GM23338 (cell line): ENCODE results near the gene THADA.

ENCODE experiments used
- CREB1 ChIP-seq: fragments of 250-450 bp; sonication (Bioruptor Pico); IDR thresholded peaks from 2 replicates; pipeline ENCODE4 v1.5.0; 2020; ENCODE audit warnings: low read depth, mild to moderate bottlenecking, moderate library complexity
- EZH2 ChIP-seq: fragments of 200-600 bp; sonication (generic); IDR thresholded peaks from one replicate; pipeline ENCODE4 v1.8.0; 2017; ENCODE audit warnings: antibody characterized with exemption, mild to moderate bottlenecking, low read depth; ENCODE audit not compliant: unreplicated experiment
- EZH2phosphoT487 ChIP-seq: fragments of 200-600 bp; sonication (generic); IDR thresholded peaks from one replicate; pipeline ENCODE4 v1.8.1; 2018; ENCODE audit warnings: antibody characterized with exemption; ENCODE audit not compliant: unreplicated experiment
- TF ChIP-seq, protein P1 (sequence below), 2 experiments: fragments of 200-600 bp in 1 of 2; sonication (generic) in 1 of 2; conservative IDR thresholded peaks; 2 replicates each; pipeline versions ENCODE4 v1.5.1 to v1.6.1; 2016 to 2017; ENCODE audit warnings: antibody characterized with exemption in 2 of 2, low read depth in 2 of 2, mild to moderate bottlenecking in 2 of 2, moderate library complexity in 1 of 2
- TF ChIP-seq, protein P2 (sequence below): IDR thresholded peaks from one replicate; pipeline ENCODE4 v1.6.1; 2018; ENCODE audit warnings: antibody characterized with exemption; ENCODE audit not compliant: unreplicated experiment
- TF ChIP-seq, protein P3 (sequence below): fragments of 250-450 bp; sonication (Bioruptor Pico); IDR thresholded peaks from 2 replicates; pipeline ENCODE4 v1.5.0; 2020; ENCODE audit warnings: mild to moderate bottlenecking, moderate library complexity

DNA sequence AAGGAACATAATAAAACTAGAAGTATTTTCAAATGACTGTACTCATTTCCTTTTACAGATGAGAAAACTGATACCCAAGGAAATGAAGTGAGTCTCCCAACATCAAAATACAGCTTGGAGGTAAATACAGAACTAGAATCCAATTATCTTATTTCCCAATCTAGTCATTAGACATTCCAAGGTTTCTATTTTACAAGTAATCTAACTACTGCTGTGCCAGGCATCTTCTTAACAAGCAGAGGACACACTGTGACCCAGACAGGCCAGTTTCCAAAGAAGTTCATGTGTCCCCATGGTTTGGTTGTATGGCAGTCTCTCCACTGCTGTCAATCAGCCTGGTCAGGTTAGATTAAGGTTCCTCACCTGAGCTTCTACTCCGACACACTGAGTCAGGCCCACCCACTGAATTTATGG, 143.5 kb downstream of the THADA start:
- TF ChIP-seq, protein P1, sequence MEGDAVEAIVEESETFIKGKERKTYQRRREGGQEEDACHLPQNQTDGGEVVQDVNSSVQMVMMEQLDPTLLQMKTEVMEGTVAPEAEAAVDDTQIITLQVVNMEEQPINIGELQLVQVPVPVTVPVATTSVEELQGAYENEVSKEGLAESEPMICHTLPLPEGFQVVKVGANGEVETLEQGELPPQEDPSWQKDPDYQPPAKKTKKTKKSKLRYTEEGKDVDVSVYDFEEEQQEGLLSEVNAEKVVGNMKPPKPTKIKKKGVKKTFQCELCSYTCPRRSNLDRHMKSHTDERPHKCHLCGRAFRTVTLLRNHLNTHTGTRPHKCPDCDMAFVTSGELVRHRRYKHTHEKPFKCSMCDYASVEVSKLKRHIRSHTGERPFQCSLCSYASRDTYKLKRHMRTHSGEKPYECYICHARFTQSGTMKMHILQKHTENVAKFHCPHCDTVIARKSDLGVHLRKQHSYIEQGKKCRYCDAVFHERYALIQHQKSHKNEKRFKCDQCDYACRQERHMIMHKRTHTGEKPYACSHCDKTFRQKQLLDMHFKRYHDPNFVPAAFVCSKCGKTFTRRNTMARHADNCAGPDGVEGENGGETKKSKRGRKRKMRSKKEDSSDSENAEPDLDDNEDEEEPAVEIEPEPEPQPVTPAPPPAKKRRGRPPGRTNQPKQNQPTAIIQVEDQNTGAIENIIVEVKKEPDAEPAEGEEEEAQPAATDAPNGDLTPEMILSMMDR (conservative IDR thresholded peaks at IDR 0.05; ENCODE audit: low read depth in 2 of 2): no peak
- TF ChIP-seq, protein P2, sequence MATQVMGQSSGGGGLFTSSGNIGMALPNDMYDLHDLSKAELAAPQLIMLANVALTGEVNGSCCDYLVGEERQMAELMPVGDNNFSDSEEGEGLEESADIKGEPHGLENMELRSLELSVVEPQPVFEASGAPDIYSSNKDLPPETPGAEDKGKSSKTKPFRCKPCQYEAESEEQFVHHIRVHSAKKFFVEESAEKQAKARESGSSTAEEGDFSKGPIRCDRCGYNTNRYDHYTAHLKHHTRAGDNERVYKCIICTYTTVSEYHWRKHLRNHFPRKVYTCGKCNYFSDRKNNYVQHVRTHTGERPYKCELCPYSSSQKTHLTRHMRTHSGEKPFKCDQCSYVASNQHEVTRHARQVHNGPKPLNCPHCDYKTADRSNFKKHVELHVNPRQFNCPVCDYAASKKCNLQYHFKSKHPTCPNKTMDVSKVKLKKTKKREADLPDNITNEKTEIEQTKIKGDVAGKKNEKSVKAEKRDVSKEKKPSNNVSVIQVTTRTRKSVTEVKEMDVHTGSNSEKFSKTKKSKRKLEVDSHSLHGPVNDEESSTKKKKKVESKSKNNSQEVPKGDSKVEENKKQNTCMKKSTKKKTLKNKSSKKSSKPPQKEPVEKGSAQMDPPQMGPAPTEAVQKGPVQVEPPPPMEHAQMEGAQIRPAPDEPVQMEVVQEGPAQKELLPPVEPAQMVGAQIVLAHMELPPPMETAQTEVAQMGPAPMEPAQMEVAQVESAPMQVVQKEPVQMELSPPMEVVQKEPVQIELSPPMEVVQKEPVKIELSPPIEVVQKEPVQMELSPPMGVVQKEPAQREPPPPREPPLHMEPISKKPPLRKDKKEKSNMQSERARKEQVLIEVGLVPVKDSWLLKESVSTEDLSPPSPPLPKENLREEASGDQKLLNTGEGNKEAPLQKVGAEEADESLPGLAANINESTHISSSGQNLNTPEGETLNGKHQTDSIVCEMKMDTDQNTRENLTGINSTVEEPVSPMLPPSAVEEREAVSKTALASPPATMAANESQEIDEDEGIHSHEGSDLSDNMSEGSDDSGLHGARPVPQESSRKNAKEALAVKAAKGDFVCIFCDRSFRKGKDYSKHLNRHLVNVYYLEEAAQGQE: no peak
- TF ChIP-seq EZH2: no peak
- no peak for TF ChIP-seq EZH2phosphoT487
- no peak for TF ChIP-seq CREB1 (CRISPR knock-in tag)
- TF ChIP-seq, protein P3, sequence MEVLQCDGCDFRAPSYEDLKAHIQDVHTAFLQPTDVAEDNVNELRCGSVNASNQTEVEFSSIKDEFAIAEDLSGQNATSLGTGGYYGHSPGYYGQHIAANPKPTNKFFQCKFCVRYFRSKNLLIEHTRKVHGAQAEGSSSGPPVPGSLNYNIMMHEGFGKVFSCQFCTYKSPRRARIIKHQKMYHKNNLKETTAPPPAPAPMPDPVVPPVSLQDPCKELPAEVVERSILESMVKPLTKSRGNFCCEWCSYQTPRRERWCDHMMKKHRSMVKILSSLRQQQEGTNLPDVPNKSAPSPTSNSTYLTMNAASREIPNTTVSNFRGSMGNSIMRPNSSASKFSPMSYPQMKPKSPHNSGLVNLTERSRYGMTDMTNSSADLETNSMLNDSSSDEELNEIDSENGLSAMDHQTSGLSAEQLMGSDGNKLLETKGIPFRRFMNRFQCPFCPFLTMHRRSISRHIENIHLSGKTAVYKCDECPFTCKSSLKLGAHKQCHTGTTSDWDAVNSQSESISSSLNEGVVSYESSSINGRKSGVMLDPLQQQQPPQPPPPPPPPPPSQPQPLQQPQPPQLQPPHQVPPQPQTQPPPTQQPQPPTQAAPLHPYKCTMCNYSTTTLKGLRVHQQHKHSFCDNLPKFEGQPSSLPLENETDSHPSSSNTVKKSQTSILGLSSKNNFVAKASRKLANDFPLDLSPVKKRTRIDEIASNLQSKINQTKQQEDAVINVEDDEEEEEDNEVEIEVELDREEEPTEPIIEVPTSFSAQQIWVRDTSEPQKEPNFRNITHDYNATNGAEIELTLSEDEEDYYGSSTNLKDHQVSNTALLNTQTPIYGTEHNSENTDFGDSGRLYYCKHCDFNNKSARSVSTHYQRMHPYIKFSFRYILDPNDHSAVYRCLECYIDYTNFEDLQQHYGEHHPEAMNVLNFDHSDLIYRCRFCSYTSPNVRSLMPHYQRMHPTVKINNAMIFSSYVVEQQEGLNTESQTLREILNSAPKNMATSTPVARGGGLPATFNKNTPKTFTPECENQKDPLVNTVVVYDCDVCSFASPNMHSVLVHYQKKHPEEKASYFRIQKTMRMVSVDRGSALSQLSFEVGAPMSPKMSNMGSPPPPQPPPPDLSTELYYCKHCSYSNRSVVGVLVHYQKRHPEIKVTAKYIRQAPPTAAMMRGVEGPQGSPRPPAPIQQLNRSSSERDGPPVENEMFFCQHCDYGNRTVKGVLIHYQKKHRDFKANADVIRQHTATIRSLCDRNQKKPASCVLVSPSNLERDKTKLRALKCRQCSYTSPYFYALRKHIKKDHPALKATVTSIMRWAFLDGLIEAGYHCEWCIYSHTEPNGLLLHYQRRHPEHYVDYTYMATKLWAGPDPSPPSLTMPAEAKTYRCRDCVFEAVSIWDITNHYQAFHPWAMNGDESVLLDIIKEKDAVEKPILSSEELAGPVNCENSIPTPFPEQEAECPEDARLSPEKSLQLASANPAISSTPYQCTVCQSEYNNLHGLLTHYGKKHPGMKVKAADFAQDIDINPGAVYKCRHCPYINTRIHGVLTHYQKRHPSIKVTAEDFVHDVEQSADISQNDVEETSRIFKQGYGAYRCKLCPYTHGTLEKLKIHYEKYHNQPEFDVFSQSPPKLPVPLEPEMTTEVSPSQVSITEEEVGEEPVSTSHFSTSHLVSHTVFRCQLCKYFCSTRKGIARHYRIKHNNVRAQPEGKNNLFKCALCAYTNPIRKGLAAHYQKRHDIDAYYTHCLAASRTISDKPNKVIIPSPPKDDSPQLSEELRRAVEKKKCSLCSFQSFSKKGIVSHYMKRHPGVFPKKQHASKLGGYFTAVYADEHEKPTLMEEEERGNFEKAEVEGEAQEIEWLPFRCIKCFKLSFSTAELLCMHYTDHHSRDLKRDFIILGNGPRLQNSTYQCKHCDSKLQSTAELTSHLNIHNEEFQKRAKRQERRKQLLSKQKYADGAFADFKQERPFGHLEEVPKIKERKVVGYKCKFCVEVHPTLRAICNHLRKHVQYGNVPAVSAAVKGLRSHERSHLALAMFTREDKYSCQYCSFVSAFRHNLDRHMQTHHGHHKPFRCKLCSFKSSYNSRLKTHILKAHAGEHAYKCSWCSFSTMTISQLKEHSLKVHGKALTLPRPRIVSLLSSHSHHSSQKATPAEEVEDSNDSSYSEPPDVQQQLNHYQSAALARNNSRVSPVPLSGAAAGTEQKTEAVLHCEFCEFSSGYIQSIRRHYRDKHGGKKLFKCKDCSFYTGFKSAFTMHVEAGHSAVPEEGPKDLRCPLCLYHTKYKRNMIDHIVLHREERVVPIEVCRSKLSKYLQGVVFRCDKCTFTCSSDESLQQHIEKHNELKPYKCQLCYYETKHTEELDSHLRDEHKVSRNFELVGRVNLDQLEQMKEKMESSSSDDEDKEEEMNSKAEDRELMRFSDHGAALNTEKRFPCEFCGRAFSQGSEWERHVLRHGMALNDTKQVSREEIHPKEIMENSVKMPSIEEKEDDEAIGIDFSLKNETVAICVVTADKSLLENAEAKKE (CRISPR knock-in tag): no peak
